ENCODE data around the gene CSRP3.
A peak's percentile ranks its signal among the peaks of the same experiment; 100 is the strongest.

Gene CSRP3

GRCh38 chr11:19225123-19225522 lies 23.3 kb upstream of the CSRP3 start:
- DNase-seq = no peak

- DNase-seq = no peak
Observed at GRCh38 chr11:19220903-19221724, 19.3 kb upstream of the CSRP3 start.

- DNase-seq = peak; percentile 13
Observed at GRCh38 chr11:19218786-19219460, 17.1 kb upstream of the CSRP3 start.

GRCh38 chr11:19218216-19218615 lies 16.4 kb upstream of the CSRP3 start:
- DNase-seq = no peak

GRCh38 chr11:19216709-19217374 lies 15.1 kb upstream of the CSRP3 start:
- DNase-seq = no peak

GRCh38 chr11:19216021-19216420 lies 14.2 kb upstream of the CSRP3 start:
- no peak for DNase-seq

GRCh38 chr11:19209617-19210370 lies 8.0 kb upstream of the CSRP3 start:
- no peak for DNase-seq

GRCh38 chr11:19208959-19209546 lies 7.3 kb upstream of the CSRP3 start:
- DNase-seq = no peak

GRCh38 chr11:19208181-19208580 lies 6.4 kb upstream of the CSRP3 start:
- no peak for DNase-seq

- DNase-seq = no peak
Observed at GRCh38 chr11:19204836-19205235, 3.1 kb upstream of the CSRP3 start.

GRCh38 chr11:19200410-19201201 lies 1.2 kb downstream of the CSRP3 start:
- peak; percentile 38 for DNase-seq

- DNase-seq = no peak
Observed at GRCh38 chr11:19199771-19200170, 2.0 kb downstream of the CSRP3 start.

- no peak for DNase-seq
Observed at GRCh38 chr11:19199048-19199447, 2.7 kb downstream of the CSRP3 start.

- no peak for DNase-seq
Observed at GRCh38 chr11:19196432-19196831, 5.4 kb downstream of the CSRP3 start.

GRCh38 chr11:19194620-19195308 lies 7.0 kb downstream of the CSRP3 start:
- DNase-seq = no peak

GRCh38 chr11:19193916-19194315 lies 7.9 kb downstream of the CSRP3 start:
- no peak for DNase-seq

- DNase-seq = no peak
Observed at GRCh38 chr11:19191530-19192169, 10.1 kb downstream of the CSRP3 start.

GRCh38 chr11:19187833-19188258 lies 13.9 kb downstream of the CSRP3 start:
- no peak for DNase-seq

GRCh38 chr11:19187114-19187832 lies 14.5 kb downstream of the CSRP3 start:
- peak; percentile 10 for DNase-seq

GRCh38 chr11:19185516-19186052 lies 16.2 kb downstream of the CSRP3 start:
- DNase-seq = no peak

All from MV-4-11 (cell line).